Measurements from ENCODE around the gene CXCL5.

CXCL5 gene

GRCh38 chr4:73998040-73999011, at the start of gene CXCL5:
Gene CXCL5, minus strand, starts transcription at chr4:73998677. Its CDS starts 96 bp downstream, at chr4:73998581.
- no peak for FAIRE-seq

GRCh38 chr4:74047152-74047551, 48.7 kb upstream of the CXCL5 start:
- FAIRE-seq: no peak

More at GRCh38 chr4:73998040-73999011, at the start of gene CXCL5:
- no peak for DNase-seq (ENCODE audit: insufficient read length, low spot score)
- TF ChIP-seq CTCF (IDR thresholded peaks at IDR 0.05; ENCODE audit: insufficient read depth, missing control alignments): no peak

GRCh38 chr4:74045772-74046171, 47.3 kb upstream of the CXCL5 start:
- no peak for TF ChIP-seq CTCF (IDR thresholded peaks at IDR 0.05; ENCODE audit: insufficient read depth, missing control alignments)
- no peak for DNase-seq (ENCODE audit: insufficient read length, low spot score)
- FAIRE-seq: no peak

More at GRCh38 chr4:74047152-74047551, 48.7 kb upstream of the CXCL5 start:
- TF ChIP-seq CTCF (IDR thresholded peaks at IDR 0.05; ENCODE audit: insufficient read depth, missing control alignments): no peak
- DNase-seq (ENCODE audit: insufficient read length, low spot score): no peak

GRCh38 chr4:74045247-74045646, 46.8 kb upstream of the CXCL5 start:
- FAIRE-seq: no peak
- no peak for TF ChIP-seq CTCF (IDR thresholded peaks at IDR 0.05; ENCODE audit: insufficient read depth, missing control alignments)
- DNase-seq (ENCODE audit: insufficient read length, low spot score): no peak

GRCh38 chr4:74044677-74045076, 46.2 kb upstream of the CXCL5 start:
- DNase-seq (ENCODE audit: insufficient read length, low spot score): no peak
- FAIRE-seq: no peak
- no peak for TF ChIP-seq CTCF (IDR thresholded peaks at IDR 0.05; ENCODE audit: insufficient read depth, missing control alignments)

GRCh38 chr4:74042681-74043080, 44.2 kb upstream of the CXCL5 start:
- FAIRE-seq (no peak), DNase-seq (ENCODE audit: insufficient read length, low spot score) (no peak)
- TF ChIP-seq CTCF (IDR thresholded peaks at IDR 0.05; ENCODE audit: insufficient read depth, missing control alignments): no peak

- DNase-seq (ENCODE audit: insufficient read length, low spot score): no peak
- no peak for TF ChIP-seq CTCF (IDR thresholded peaks at IDR 0.05; ENCODE audit: insufficient read depth, missing control alignments)
- FAIRE-seq: no peak
Observed at GRCh38 chr4:74041418-74041817, 42.9 kb upstream of the CXCL5 start.

Data from D721Med (cell line).